ENCODE results near the gene ZFAND6. TPM values are rescaled to one million over a fixed set of nuclear protein-coding genes. Genes with fewer than 3 reads are reported as not detected.

Gene ZFAND6
- total and polyA plus RNA-seq, 10 of the 15 experiments (the other 5 are each of a cell fraction or from before 2014, with no cell fraction given), result 78.9 to 179 (median 135) TPM

DNA sequence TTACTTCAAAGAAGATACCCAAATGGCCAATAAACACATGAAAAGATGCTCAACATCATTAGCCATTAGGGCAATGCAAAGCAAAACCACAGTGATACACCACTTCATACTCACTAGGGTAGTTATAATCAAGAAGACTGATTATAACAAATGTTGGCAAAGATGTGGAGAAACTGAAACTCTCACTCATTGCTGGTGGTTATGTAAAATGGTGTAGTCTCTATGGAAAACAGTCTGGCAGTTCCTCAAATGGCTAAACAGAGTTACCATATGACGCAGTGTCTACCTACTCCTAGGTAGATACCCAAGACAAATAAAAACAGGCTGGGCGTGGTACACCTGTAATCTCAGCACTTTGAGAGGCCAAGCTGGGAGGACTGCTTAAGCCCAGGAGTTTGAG lies 3.5 kb upstream of the ZFAND6 start (continued):
- TF ChIP-seq, protein P1, sequence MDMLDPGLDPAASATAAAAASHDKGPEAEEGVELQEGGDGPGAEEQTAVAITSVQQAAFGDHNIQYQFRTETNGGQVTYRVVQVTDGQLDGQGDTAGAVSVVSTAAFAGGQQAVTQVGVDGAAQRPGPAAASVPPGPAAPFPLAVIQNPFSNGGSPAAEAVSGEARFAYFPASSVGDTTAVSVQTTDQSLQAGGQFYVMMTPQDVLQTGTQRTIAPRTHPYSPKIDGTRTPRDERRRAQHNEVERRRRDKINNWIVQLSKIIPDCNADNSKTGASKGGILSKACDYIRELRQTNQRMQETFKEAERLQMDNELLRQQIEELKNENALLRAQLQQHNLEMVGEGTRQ (IDR thresholded peaks at IDR 0.05; ENCODE audit: borderline replicate concordance, low read depth, low read length), result no peak
- TF ChIP-seq, protein P2, sequence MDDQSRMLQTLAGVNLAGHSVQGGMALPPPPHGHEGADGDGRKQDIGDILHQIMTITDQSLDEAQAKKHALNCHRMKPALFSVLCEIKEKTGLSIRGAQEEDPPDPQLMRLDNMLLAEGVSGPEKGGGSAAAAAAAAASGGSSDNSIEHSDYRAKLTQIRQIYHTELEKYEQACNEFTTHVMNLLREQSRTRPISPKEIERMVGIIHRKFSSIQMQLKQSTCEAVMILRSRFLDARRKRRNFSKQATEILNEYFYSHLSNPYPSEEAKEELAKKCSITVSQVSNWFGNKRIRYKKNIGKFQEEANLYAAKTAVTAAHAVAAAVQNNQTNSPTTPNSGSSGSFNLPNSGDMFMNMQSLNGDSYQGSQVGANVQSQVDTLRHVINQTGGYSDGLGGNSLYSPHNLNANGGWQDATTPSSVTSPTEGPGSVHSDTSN (IDR thresholded peaks at IDR 0.05; ENCODE audit: insufficient replicate concordance, low read depth, low read length), result no peak
- no peak for TF ChIP-seq CBFB (IDR thresholded peaks at IDR 0.05; ENCODE audit: low read depth)
- TF ChIP-seq LARP7 (IDR thresholded peaks at IDR 0.05), result no peak
- no peak; the same call in 1 of the 2 replicates for TF ChIP-seq BACH1 (IDR thresholded peaks at IDR 0.05; ENCODE audit: borderline replicate concordance)
- TF ChIP-seq, protein P3, sequence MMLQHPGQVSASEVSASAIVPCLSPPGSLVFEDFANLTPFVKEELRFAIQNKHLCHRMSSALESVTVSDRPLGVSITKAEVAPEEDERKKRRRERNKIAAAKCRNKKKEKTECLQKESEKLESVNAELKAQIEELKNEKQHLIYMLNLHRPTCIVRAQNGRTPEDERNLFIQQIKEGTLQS (IDR thresholded peaks at IDR 0.05; ENCODE audit: borderline replicate concordance, extremely low read depth, low read depth, low read length), result no peak
- TF ChIP-seq, protein P4, sequence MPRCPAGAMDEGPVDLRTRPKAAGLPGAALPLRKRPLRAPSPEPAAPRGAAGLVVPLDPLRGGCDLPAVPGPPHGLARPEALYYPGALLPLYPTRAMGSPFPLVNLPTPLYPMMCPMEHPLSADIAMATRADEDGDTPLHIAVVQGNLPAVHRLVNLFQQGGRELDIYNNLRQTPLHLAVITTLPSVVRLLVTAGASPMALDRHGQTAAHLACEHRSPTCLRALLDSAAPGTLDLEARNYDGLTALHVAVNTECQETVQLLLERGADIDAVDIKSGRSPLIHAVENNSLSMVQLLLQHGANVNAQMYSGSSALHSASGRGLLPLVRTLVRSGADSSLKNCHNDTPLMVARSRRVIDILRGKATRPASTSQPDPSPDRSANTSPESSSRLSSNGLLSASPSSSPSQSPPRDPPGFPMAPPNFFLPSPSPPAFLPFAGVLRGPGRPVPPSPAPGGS (IDR thresholded peaks at IDR 0.05; ENCODE audit: borderline replicate concordance, insufficient read depth, low read depth, low read length, poor library complexity, severe bottlenecking), result peak; percentile 37
- no peak for TF ChIP-seq TARDBP (IDR thresholded peaks at IDR 0.05; ENCODE audit: borderline replicate concordance)
- peak; percentile 60 for TF ChIP-seq RUNX3 (IDR thresholded peaks at IDR 0.05; ENCODE audit: low read length)
- no peak for TF ChIP-seq SMAD5 (IDR thresholded peaks at IDR 0.05; ENCODE audit: low read depth)
- TF ChIP-seq WRNIP1 (IDR thresholded peaks at IDR 0.05; ENCODE audit: borderline replicate concordance, low read depth, low read length), result no peak
- 0 out of 4 replicates have a peak, but pooled peaks of 1 of the 2 experiments have one; percentile 36 for TF ChIP-seq CEBPB (IDR thresholded peaks at IDR 0.05; ENCODE audit: borderline replicate concordance in 1 of 2, low read depth in 2 of 2, low read length in 2 of 2)
- TF ChIP-seq, protein P5, sequence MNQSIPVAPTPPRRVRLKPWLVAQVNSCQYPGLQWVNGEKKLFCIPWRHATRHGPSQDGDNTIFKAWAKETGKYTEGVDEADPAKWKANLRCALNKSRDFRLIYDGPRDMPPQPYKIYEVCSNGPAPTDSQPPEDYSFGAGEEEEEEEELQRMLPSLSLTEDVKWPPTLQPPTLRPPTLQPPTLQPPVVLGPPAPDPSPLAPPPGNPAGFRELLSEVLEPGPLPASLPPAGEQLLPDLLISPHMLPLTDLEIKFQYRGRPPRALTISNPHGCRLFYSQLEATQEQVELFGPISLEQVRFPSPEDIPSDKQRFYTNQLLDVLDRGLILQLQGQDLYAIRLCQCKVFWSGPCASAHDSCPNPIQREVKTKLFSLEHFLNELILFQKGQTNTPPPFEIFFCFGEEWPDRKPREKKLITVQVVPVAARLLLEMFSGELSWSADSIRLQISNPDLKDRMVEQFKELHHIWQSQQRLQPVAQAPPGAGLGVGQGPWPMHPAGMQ (IDR thresholded peaks at IDR 0.05; ENCODE audit: borderline replicate concordance), result no peak
- TF ChIP-seq GATAD2B (conservative IDR thresholded peaks at IDR 0.05; ENCODE audit: low read depth), result no peak
- TF ChIP-seq, protein P6, sequence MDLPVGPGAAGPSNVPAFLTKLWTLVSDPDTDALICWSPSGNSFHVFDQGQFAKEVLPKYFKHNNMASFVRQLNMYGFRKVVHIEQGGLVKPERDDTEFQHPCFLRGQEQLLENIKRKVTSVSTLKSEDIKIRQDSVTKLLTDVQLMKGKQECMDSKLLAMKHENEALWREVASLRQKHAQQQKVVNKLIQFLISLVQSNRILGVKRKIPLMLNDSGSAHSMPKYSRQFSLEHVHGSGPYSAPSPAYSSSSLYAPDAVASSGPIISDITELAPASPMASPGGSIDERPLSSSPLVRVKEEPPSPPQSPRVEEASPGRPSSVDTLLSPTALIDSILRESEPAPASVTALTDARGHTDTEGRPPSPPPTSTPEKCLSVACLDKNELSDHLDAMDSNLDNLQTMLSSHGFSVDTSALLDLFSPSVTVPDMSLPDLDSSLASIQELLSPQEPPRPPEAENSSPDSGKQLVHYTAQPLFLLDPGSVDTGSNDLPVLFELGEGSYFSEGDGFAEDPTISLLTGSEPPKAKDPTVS (IDR thresholded peaks at IDR 0.05; ENCODE audit: low read depth, low read length), result no peak
- TF ChIP-seq ZNF274 (IDR thresholded peaks at IDR 0.05; ENCODE audit: insufficient read depth, insufficient read length), result no peak
- no peak for TF ChIP-seq BCL11A (IDR thresholded peaks at IDR 0.05; ENCODE audit: low read depth, low read length)
- no peak for TF ChIP-seq FOXK2 (IDR thresholded peaks at IDR 0.05)
- no peak for TF ChIP-seq JUND (IDR thresholded peaks at IDR 0.05; ENCODE audit: low read depth, low read length)
- TF ChIP-seq ATF7 (IDR thresholded peaks at IDR 0.05; ENCODE audit: low read depth), result peak; percentile 80
- no peak for TF ChIP-seq HDAC6 (IDR thresholded peaks at IDR 0.05; ENCODE audit: unreplicated experiment)
- no peak for TF ChIP-seq PML (IDR thresholded peaks at IDR 0.05; ENCODE audit: low read length)
- peak; percentile 66 for TF ChIP-seq MEF2B (IDR thresholded peaks at IDR 0.05; ENCODE audit: partially characterized antibody, poor library complexity, severe bottlenecking)
- no peak for TF ChIP-seq NFXL1 (IDR thresholded peaks at IDR 0.05; ENCODE audit: borderline replicate concordance)
- TF ChIP-seq, protein P7, sequence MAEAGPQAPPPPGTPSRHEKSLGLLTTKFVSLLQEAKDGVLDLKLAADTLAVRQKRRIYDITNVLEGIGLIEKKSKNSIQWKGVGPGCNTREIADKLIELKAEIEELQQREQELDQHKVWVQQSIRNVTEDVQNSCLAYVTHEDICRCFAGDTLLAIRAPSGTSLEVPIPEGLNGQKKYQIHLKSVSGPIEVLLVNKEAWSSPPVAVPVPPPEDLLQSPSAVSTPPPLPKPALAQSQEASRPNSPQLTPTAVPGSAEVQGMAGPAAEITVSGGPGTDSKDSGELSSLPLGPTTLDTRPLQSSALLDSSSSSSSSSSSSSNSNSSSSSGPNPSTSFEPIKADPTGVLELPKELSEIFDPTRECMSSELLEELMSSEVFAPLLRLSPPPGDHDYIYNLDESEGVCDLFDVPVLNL (IDR thresholded peaks at IDR 0.05; ENCODE audit: low read depth, low read length), result no peak

Data from GM12878 (cell line).